Measurements from ENCODE around the gene SCYL3.
"Not testable (repeated sequence)": the region's sequence is repeated elsewhere in the genome, so short reads cannot be mapped to it uniquely, and the experiment has no call there.

Gene SCYL3

GRCh38 chr1:169811418-169812035, 82.2 kb downstream of the SCYL3 start:
- DNase-seq = not testable (repeated sequence)

- DNase-seq = peak; percentile 66
These were observed 84.2 kb downstream of the SCYL3 start for GRCh38 chr1:169809370-169810095.

- DNase-seq = no peak
These were observed 88.8 kb downstream of the SCYL3 start for GRCh38 chr1:169804941-169805340.

GRCh38 chr1:169802888-169803287, 90.8 kb downstream of the SCYL3 start:
- DNase-seq = peak; percentile 48
